ENCODE data around the gene FAAH.

FAAH gene

DNA sequence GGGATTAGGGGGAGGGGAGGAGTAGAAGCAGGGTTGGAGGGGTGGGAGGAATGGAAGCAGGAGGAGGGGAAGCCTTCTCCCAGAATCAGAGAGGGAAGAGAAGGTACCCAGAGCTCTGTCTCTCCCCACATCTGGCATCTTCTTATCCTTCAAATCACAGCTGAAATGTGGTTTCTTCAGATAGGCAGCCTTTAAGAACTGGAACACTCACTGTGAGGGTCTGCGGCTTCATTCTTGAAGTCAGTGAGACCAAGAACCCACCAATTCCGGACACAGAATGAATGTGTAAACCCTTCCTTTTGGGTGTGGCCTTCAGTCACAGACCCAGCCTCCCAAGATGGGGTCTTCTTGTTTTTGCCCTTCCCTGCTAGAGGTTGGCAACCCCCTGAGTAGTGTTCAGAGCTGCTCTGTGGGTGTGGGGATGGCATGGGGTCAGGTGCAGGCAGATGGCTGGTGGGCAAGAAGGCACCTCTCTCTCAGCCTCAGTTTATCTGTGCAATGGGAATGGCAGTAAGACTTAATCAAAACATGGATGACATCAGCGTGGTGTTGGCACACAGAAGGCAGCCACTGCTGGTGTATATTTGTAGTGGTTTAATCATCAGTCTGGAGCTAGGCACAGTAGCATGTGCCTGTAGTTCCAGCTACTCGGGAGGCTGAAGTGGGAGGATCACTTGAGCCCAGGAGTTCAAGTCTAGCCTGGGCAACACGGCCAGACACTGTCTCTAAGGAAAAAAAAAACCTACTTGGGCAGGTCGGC, 7.2 kb downstream of the FAAH start:
- no peak for DNase-seq (ENCODE audit: low read depth)

DNA sequence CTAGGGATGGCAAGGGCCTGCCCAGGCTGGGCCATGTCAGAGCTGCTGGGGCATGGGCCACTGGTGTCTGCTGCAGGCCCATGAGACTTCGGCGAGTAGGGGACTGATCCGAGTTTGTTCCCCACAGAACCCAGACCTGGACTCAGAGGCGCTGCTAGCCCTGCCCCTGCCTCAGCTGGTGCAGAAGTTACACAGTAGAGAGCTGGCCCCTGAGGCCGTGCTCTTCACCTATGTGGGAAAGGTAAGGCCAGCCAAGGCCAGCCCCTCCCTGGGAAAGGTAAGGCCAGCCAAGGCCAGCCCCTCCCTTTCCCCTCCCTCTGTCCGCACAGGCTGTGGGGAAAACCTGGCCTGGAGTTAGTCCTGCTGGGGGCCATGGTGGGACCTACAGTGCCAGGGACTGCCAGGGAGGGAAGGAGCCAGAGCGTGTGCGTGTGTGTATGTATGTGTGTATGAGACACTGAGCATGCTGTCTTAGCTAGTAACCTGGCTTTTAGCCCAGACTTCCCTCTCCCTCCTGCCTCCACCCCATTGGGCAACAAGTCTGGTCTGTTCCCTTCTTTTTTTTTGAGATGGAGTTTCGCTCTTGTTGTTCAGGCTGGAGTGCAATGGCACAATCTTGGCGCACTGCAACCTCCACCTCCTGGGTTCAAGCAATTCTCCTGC, 8.0 kb downstream of the FAAH start:
- no peak for DNase-seq (ENCODE audit: low read depth)

DNA sequence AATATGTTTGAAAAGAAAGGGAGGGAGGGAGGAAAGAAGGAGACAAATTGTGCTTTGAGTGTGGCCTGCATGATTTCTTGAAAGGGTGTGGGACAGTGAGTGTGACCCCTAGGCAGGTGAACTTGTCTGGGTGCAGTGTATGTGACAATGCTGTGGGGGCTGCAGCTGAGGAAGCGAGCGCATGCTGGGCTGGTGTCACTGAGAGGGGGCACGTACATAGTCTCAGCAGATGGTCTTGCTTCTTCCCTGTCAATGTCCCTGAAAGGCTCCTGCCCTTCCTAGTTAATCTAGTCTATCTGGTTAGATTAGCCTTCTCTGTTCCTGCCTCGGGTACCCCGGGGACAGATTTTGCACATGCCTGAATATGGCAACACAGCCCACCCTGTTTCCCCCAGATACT, 9.8 kb downstream of the FAAH start:
- DNase-seq (ENCODE audit: low read depth), result no peak

DNA sequence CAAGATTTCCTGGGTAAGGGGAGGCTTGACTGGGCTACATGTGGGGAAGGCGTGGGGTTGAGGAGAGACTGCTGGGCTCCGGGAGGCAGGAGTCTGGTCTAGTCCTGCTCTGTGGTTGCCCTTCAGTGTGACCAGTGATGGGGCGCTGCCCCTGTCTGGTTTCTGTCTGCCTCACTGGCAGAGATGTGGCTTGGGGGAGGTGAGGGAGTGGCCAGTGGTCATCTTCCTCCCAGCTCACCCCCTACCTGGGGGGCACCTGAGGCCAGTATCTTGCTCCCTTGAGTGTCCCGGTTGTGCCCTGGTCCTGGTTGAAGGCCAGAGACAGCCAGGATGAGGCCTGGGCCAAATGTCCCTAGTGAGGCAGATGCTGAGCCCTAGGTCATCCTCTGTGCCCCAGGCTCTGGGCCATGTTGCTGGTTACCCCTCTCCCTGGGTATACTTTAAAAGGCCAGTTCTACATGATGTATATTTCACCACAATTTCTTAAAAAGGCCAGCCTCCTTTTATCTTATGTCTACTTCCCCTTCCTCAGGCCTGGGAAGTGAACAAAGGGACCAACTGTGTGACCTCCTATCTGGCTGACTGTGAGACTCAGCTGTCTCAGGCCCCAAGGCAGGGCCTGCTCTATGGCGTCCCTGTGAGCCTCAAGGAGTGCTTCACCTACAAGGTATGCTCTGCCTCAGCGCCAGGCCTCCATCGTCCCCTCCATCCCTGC, 10.5 kb downstream of the FAAH start:
- DNase-seq (ENCODE audit: low read depth), result no peak

DNA sequence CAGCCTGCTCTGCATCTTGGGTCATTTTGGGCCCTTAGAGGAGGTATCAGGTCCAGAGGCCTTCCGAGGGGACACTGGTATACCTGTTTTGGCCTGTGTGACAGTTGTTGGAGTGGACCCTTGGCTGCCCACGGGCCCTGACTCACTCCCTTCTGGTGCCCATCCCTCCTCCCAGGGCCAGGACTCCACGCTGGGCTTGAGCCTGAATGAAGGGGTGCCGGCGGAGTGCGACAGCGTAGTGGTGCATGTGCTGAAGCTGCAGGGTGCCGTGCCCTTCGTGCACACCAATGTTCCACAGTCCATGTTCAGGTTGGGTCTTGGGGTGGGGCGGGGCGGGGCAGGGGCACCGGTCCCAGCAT, 11.1 kb downstream of the FAAH start:
- DNase-seq (ENCODE audit: low read depth), result no peak

DNA sequence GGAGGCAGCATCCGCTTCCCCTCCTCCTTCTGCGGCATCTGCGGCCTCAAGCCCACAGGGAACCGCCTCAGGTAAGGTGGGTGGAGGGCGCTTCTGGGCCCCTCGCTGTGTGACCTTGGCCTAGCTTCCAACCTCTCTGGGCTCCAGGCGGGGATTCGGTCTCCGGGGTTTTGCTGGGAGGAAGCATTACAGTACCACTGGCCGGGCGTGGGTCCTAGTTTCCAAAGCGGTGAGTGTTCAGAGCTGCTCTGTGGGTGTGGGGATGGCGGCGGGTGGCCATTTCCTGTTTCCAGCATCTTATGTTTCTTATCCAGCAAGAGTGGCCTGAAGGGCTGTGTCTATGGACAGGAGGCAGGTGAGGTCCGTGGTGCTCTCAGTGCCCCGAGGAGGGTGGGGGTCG, 11.6 kb downstream of the FAAH start:
- DNase-seq (ENCODE audit: low read depth), result no peak

DNA sequence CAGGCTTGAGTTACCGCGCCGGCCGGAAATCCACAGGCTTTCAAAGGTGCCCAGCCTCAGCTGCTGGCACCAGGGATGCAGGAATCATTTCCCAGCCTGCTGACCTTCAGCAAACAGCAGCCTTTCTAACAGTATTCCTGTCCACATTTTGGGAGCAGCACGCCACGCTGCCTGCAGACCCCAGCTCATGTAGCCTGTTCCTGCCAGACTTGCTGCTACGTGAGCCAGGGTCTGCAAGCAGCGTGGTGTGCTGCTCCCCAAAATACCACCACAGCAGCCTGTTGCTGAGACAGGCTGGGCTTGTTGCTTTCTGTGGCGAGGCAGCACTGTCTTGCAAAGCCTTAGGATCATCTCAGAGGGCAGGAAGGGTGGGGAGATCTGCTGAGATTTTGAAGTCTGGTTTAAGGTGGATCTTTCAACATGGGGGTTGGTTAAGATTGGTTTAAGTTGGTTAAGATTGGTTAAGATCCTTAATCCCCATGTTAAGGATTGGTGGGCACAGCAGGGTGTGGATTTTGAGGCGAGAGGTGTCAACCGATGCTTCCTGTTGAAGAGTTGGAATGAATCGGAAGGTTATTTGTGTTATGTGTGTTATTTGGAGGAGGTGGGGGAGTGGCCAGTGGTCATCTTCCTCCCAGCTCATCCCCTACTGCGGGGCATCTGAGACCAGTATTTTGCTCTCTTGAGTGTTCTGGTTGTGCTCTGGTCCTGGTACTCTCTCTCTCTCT, 12.9 kb downstream of the FAAH start:
- no peak for DNase-seq (ENCODE audit: low read depth)

DNA sequence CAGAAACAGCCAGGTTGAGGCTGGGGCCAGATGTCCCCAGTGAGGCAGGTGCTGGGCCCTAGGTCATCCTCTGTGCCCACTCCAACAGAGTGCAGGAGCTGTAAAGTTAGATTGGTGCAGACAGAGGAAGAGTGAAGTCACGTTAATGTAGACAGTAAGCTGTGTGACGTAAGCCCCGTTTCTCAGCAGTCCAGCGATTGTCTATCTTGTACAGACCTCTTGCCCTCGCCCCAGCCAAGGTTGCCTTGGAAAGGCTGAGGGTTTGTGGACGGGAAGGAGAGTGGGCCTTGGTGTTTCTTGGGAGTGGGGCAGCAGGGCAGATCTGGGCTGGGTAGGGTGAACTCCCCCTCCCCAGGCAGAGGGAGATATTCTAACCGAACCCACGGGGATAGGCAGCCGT, 13.5 kb downstream of the FAAH start:
- no peak for DNase-seq (ENCODE audit: low read depth)

DNA sequence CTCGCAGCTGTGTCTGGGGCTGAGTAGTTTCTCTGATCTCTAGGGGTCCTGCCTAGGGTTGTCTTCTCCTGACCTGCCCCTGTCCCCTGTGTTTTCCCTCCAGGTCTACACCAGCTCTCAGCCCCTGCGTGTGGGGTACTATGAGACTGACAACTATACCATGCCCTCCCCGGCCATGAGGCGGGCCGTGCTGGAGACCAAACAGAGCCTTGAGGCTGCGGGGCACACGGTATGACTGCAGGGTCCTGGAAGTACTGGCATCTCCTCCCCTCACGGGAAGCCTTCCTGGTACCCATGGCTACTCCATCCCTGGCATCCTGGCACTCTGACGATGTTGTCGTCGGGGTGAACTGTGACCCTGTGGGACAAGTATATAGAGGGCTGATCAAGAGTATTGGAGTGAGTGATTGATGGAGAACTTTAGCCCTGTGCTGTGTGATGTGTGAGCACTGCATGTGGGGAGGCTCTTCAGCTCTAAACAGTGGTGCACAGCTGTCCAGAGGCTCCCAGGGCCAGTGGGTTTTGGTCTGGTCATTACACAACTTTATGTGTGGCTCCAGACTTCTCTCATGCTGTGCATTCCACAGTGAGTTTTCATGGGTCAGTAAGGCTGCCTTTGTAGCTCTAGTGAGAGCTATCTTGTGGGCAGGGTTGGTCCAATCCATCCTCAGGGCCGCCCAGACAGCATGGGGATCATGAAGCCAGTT, 14.4 kb downstream of the FAAH start:
- no peak for DNase-seq (ENCODE audit: low read depth)

DNA sequence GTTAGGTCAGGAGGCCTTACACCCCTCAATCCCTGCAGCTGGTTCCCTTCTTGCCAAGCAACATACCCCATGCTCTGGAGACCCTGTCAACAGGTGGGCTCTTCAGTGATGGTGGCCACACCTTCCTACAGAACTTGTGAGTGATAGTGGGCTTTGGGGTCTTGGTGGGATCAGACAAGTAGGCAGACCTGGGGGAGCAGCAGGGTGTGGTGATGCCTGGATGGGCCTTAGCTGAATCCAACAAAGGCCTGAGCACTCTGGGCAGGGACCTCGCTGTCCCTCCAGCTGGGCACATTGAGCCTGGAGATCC, 14.9 kb downstream of the FAAH start:
- DNase-seq (ENCODE audit: low read depth), result no peak

DNA sequence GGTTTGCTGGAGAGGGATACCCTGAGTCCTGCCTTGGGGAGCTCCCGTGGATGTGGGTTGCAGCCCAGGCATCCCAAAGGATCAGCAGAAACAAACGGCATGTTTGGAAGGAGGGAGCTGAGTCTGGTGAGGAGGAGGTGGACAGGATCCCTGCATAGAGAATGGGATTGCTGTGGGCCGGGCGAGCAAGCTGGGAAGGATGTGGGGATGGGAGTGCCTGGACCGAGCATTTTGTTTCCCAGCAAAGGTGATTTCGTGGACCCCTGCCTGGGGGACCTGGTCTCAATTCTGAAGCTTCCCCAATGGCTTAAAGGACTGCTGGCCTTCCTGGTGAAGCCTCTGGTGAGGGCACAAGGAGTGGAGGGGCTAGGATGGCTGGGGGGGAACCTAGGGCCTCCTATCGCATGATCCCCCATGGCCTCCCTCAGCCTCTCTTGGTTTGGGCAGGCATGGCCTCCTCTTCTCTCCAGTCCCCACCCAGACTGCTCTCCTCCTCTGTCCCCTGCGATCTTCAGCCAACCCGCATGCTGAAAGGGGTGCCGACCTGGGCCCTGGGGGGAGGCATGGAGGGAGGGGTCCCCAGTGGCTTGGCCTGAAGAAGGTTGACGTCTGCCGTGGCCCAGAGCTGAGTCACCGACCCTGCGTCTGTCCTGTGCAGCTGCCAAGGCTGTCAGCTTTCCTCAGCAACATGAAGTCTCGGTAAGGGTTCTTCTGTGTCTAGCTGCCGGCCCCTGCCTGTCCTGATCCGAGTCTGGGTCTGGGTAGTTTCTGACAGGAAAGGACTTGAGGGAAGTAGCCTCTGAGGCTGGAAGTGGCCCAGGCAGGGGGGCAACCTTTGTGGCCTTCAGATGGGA, 16.3 kb downstream of the FAAH start:
- no peak for DNase-seq (ENCODE audit: low read depth)

DNA sequence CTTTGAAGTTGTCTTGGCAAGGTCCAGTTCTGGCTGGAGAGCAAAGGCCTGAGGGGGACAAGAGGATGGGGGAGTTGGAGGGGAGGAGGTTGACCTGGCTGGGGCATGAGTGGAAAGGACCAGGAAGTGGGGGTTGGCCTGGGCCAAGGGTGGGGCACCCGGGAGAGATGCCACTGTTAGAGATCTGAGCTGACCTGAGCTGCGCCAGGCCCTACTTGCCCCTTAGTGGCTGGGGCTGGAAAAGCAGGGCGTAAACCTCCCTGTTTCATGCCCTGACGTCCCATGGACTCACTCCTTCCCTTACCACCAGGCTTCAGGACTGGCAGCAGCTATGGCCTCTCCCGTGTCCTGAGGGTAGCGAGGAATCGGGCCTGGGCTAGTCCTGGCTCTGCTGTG, 16.9 kb downstream of the FAAH start:
- DNase-seq (ENCODE audit: low read depth), result no peak

DNA sequence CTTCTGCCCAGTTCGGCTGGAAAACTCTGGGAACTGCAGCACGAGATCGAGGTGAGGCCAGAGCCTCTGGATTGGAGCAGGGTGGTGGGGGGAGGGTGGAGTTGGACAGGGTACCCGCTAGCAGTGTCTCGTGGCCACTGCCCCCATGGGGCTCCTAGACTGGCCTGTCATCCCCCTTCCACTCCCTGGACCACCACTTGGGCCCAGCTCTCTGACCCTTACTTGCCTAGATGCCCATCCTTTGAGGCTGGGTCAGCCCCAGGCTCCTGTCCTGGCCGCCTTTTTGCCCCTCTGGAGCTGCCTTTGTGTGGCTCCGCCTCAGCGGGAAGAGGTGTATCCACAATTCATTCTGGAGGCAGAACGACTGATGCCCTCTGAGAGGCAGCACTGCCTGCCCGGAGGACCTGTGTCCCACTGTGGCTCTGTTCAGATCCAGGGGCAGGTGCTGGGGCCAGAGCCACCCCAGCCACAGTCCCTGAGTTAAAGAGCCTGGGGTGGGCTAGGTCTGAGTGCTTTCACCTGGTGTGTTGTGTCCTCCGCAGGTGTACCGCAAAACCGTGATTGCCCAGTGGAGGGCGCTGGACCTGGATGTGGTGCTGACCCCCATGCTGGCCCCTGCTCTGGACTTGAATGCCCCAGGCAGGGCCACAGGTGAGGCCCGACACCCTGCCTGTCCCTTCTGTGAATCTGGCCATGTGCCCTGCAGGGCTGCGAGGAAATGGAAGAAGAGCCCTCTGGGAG, 17.7 kb downstream of the FAAH start:
- no peak for DNase-seq (ENCODE audit: low read depth)

DNA sequence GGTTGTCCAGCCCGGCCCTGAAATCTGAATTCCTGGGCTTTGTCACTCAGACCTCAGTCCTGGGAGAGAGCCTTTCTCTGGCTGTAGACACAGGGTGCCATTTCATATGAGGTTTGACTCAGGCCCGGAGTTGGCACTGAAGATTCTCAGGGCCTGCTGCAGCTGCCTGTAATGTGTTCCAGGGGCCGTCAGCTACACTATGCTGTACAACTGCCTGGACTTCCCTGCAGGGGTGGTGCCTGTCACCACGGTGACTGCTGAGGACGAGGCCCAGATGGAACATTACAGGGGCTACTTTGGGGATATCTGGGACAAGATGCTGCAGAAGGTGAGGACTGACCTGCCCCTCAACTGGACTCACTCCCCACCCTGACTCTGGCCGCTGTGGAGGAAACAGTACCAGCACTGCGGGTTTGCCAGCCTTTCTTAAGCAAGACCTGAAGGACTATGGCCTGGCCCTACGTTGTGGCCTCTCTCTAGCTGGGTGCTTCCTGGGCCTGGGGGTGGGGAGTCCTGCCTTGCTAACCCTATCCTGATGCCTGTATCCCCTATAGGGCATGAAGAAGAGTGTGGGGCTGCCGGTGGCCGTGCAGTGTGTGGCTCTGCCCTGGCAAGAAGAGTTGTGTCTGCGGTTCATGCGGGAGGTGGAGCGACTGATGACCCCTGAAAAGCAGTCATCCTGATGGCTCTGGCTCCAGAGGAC, 18.9 kb downstream of the FAAH start:
- no peak for DNase-seq (ENCODE audit: low read depth)

DNA sequence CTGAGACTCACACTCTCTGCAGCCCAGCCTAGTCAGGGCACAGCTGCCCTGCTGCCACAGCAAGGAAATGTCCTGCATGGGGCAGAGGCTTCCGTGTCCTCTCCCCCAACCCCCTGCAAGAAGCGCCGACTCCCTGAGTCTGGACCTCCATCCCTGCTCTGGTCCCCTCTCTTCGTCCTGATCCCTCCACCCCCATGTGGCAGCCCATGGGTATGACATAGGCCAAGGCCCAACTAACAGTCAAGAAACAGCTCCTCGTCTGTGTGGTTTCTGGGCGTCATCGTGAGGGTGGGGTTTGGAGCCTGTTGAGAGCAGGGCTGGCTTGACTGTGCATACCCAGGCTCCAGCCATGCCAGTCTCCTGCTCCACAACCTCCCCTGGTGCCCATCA, 19.5 kb downstream of the FAAH start:
- no peak for DNase-seq (ENCODE audit: low read depth)

DNA sequence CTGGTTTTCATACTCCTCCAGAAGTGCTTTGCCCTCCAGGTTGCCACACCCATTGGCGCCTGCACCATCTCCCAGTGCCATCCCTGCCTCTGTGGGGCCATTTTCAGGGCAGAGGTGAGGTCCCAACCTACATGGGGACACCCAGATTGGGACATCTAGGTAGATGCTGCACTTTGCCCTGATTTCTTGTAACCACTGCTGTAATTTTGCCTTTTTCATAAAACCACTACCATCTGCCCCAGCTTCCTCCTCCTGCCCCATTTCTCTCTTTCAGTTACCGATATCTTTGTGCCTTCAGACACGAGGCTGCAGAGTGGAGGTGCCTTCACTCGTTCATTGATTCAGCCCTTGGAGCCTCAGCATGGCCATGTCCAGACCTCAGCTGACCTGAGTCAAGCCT, 21.4 kb downstream of the FAAH start:
- no peak for DNase-seq (ENCODE audit: low read depth)

DNA sequence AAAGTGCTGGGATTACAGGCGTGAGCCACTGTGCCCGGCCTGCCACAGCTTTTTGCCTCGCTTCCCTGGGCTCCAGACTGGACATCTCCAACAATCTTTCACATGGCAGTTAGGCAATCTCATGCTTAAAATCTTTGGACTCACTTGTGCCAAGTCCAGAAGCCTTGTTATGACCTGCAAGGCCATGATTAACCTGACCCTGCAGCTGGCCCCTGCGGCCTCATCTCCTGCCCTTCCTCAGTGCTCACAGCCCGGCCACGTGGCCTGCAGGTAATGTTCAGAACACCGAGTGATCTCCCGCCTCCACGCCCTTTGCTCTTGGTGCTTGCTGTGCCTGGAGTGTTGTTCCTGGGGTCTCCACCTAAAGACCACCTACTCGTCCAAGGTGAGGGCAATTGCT, 24.9 kb downstream of the FAAH start:
- no peak for DNase-seq (ENCODE audit: low read depth)

DNA sequence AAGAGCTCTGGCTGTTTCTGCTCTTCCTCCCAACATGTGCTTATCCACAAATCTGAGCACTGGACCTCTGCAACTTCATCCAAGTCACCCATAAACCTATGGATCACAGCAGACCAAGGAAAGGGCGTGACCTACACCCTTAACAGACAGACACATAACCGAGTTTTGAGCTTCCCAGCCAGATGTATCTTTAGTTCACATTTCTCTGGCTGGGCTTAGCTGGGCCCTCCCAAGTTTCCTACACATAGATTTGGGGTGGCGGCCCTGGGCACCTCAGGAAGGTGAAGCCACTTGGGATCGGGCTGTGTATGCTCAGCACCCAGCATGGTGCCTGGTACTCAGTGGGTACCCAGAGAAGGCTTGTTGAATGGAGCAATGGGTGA, 26.4 kb downstream of the FAAH start:
- DNase-seq (ENCODE audit: low read depth), result no peak

DNA sequence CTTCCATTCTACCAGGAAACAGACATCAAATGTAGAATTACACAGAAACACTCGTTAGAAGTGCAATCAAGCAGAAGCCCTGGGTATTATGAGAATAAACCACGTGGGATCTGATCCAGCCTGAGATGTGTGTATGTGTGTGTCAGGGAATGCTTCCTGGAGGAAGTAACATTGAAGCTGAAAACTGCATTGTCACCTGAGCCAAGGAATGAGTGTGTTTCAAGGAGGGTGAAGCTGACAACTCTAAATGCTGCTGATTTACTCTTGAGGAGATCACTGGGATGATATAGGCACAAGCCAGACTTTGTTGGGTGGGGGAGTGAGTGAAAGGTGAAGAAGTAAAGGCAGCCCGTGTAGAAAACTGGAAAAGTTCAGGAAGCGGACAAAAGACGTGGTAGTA, 27.6 kb downstream of the FAAH start:
- DNase-seq (ENCODE audit: low read depth), result no peak

DNA sequence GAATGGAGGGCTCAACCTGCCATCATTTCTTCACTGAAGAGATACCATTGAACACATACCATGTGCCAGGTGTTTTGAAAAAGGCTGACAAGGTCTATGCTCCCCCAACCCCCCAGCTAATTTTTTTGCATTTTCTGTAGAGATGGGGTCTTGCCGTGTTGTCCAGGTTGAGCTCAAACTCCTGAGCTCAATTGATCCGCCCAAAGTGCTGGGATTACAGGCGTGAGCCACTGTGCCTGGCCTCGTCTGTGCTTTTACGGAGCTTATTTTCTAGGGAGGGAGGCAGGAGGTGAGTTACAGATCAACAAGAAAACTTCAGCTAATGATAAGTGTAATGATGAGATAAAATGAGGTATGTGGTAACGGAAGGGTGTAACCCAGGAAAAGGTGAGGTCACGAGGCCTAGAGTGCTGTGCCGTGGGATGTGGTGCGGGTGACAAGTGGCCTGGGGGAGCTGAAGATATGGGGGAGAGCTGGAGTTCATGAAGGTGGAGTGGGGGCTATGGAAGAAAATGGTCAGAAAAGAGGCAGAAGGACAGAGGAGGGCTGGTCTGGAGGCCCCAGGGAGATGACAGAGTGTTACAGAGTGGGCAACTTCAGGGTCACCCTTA, 28.2 kb downstream of the FAAH start:
- no peak for DNase-seq (ENCODE audit: low read depth)

Data from activated gamma-delta T cell treated with anti-CD3 and anti-CD28 coated beads, Interleukin-2, amount 50 U/mL, for 16 hours (primary cell).